Astrocyte of the cerebellum (primary cell): ENCODE data around the gene CDH5.

Experiments
- DNase-seq: peaks from one replicate; pipeline ENCODE4 v3.0.0-alpha.2; 2011; ENCODE audit warnings: low read depth
- H3K4me3 ChIP-seq: 2 replicates; pipeline ENCODE4 v1.5.1; 2011; ENCODE audit warnings: mild to moderate bottlenecking, low read depth, low read length, moderate library complexity
- CTCF ChIP-seq: IDR thresholded peaks from 2 replicates; pipeline ENCODE4 v1.5.1; 2012; ENCODE audit warnings: low read length, low read depth, moderate library complexity, mild to moderate bottlenecking; ENCODE audit errors: missing control alignments
- in situ Hi-C: cut with HindIII; loops from 2 replicates; pipeline ENCODE4 v1.10.0; 2017; ENCODE audit warnings: low sequenced_read_pairs

The CDH5 gene

GRCh38 chr16:66378741-66379570, 12.5 kb downstream of the CDH5 start:
- in situ Hi-C loops: no loop called here
- DNase-seq: no peak

GRCh38 chr16:66379571-66379941, 13.1 kb downstream of the CDH5 start:
- H3K4me3 ChIP-seq: no peak overlapping the region
- no peak for TF ChIP-seq CTCF
- in situ Hi-C loops: no loop called here
- no peak for DNase-seq

More at GRCh38 chr16:66378741-66379570, 12.5 kb downstream of the CDH5 start:
- no peak for TF ChIP-seq CTCF
- no peak overlapping the region for H3K4me3 ChIP-seq

GRCh38 chr16:66380421-66380820, 13.9 kb downstream of the CDH5 start:
- H3K4me3 ChIP-seq: no peak overlapping the region
- DNase-seq: no peak
- in situ Hi-C loops: no loop called here
- TF ChIP-seq CTCF: no peak

GRCh38 chr16:66381585-66382170, 15.2 kb downstream of the CDH5 start:
- no peak for TF ChIP-seq CTCF
- no peak for DNase-seq
- in situ Hi-C loops: no loop called here
- no peak overlapping the region for H3K4me3 ChIP-seq

- in situ Hi-C loops: no loop called here
- DNase-seq: peak; percentile 80
- H3K4me3 ChIP-seq: no peak overlapping the region
- TF ChIP-seq CTCF: peak; percentile 22
Observed at GRCh38 chr16:66382171-66382965, 15.9 kb downstream of the CDH5 start.

GRCh38 chr16:66382966-66383299, 16.4 kb downstream of the CDH5 start:
- H3K4me3 ChIP-seq: no peak overlapping the region
- peak; percentile 85 for DNase-seq
- in situ Hi-C loops: no loop called here
- TF ChIP-seq CTCF: no peak
